HG03103 (cell line): Measurements from ENCODE around the gene SH3GLB1.
A peak's percentile ranks its signal among the peaks of the same experiment; 100 is the strongest.
"Not testable (repeated sequence)": the region's sequence is repeated elsewhere in the genome, so short reads cannot be mapped to it uniquely, and the experiment has no call there.

Experiments used
- ATAC-seq: cut with Tn5 transposase; IDR thresholded peaks from one replicate; pipeline ENCODE4 v1.9.1; 2021; ENCODE audit warnings: low read depth; ENCODE audit not compliant: unreplicated experiment

Gene SH3GLB1

GRCh38 chr1:86704458-86704971 lies at the start of gene SH3GLB1:
TSS of gene SH3GLB1 (plus strand) at chr1:86704576. CDS start at chr1:86704900, 324 bp downstream.
- peak; percentile 81 for ATAC-seq

GRCh38 chr1:86658381-86658780 lies 46.0 kb upstream of the SH3GLB1 start:
- not testable (repeated sequence) for ATAC-seq

GRCh38 chr1:86666368-86666767 lies 38.0 kb upstream of the SH3GLB1 start:
- no peak for ATAC-seq

- no peak for ATAC-seq
Observed at GRCh38 chr1:86687595-86687994, 16.8 kb upstream of the SH3GLB1 start.

- no peak for ATAC-seq
Observed at GRCh38 chr1:86692641-86693040, 11.7 kb upstream of the SH3GLB1 start.

GRCh38 chr1:86695400-86695799 lies 9.0 kb upstream of the SH3GLB1 start:
- no peak for ATAC-seq

GRCh38 chr1:86696522-86696921 lies 7.9 kb upstream of the SH3GLB1 start:
- ATAC-seq: no peak

GRCh38 chr1:86699186-86699585 lies 5.2 kb upstream of the SH3GLB1 start:
- ATAC-seq: no peak

GRCh38 chr1:86701731-86702130 lies 2.6 kb upstream of the SH3GLB1 start:
- no peak for ATAC-seq

- ATAC-seq: not testable (repeated sequence)
Observed at GRCh38 chr1:86702954-86703494, 1.4 kb upstream of the SH3GLB1 start.

GRCh38 chr1:86703696-86704457 lies 499 bp upstream of the SH3GLB1 start:
- peak; percentile 24 for ATAC-seq

- ATAC-seq: peak; percentile 26
Observed at GRCh38 chr1:86704972-86705664, 742 bp downstream of the SH3GLB1 start.

GRCh38 chr1:86705665-86705985 lies 1.2 kb downstream of the SH3GLB1 start:
- ATAC-seq: no peak

- ATAC-seq: no peak
Observed at GRCh38 chr1:86706018-86706635, 1.8 kb downstream of the SH3GLB1 start.

GRCh38 chr1:86708920-86709319 lies 4.5 kb downstream of the SH3GLB1 start:
- ATAC-seq: no peak

GRCh38 chr1:86712088-86712860 lies 7.9 kb downstream of the SH3GLB1 start:
- ATAC-seq: no peak

- no peak for ATAC-seq
Observed at GRCh38 chr1:86713477-86713876, 9.1 kb downstream of the SH3GLB1 start.

GRCh38 chr1:86714159-86714558 lies 9.8 kb downstream of the SH3GLB1 start:
- ATAC-seq: no peak

- no peak for ATAC-seq
Observed at GRCh38 chr1:86714561-86715244, 10.3 kb downstream of the SH3GLB1 start.

- ATAC-seq: no peak
Observed at GRCh38 chr1:86718786-86719185, 14.4 kb downstream of the SH3GLB1 start.
